Stimulated activated CD4-positive, alpha-beta T cell treated with anti-CD3 and anti-CD28 coated beads, Interleukin-1b, Interleukin-23, amount 100 ng/mL, for 48 hours (primary cell): ENCODE measurements around the gene DMAP1.

ENCODE experiments used
- DNase-seq: peaks from one replicate; pipeline ENCODE4 v3.0.0-alpha.2; 2020

DMAP1 gene

DNA sequence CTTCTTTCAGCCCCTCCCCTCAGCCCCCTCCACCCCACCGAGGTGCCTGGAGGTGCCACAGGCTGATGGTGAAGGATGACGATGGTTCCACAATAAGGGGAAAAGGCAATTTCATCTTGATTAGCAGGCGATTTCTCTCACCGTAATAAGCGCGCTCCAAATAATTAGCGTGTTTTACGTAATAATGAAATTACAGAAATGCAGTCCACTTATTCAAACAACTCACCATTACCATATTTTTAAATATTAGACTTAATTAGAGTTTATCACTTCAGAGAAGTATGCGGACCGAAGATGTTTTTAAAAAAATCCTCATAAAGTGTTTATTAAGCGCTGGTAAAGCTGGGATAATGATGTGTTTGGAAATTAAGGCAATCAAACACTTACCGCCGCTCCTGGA, 14.9 kb downstream of the DMAP1 start:
- no peak for DNase-seq

DNA sequence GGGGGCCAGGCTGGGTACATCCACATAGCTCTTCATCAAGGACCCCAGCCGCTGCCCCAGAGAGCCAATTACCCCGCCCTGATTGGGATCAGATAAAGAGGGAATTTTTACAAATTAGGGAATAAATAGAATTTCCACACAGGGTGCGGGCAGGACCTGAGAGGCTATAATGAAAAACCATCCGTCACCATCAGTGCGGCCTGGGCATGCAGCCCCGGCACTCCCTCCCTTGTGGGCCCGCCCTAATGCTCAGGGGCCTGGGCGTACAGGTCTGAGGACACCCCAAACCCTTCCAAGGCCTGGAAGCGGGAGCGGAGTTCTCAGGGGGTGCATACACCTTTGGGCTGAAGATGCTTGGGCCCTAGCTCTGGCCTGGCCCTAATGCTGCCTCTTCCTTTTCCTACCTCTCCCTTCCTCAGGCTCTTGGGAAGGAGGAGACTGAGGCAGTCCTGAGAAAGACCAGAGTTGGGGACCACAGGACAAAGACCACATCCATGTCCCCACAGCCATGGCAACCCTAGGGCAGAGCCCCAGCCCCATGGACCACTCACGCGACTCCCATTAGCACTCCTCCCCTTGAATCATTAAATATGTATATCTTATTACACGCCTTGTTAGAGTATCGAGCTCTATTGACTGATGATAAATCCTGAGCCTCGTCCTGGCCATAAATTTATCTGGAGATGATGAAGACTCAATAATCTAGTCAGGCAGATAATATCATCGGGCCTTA, 16.3 kb downstream of the DMAP1 start:
- no peak for DNase-seq

DNA sequence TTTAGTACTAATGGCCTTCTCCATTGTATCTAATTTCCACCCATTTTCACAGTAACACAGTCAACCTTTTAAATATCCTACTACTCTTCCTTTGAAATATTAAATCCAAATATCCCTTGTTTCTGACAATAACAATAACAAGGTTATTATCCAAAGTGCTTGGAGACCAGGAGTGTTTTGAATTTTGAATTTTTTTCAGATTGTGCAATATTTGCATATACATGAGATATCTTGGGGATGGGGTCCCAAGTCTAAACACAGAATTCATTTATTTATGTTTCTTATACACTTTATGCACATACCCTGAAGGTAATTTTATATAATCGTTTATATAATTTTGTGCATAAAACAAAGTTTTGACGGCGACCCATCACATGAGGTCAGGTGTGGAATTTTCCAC, 17.5 kb downstream of the DMAP1 start:
- DNase-seq, result no peak

DNA sequence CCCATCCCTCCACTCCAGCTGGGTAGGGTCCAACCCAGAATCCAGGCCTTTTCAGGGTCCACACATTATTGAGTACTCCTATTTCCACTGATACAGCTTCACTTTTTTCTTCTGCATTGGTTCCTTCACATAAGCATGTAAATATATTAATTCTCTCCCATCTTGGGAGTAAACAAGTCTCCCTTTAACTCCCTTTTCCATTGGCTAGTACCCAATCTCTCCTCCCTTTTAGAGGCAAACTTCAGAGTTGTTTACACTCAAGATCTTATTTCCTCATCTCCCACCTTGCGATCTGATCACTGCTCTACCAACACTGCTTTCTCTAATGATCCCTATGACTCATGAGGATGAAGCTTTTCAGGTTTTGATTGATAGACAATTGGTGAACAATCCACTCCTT, 20.3 kb downstream of the DMAP1 start:
- no peak for DNase-seq

DNA sequence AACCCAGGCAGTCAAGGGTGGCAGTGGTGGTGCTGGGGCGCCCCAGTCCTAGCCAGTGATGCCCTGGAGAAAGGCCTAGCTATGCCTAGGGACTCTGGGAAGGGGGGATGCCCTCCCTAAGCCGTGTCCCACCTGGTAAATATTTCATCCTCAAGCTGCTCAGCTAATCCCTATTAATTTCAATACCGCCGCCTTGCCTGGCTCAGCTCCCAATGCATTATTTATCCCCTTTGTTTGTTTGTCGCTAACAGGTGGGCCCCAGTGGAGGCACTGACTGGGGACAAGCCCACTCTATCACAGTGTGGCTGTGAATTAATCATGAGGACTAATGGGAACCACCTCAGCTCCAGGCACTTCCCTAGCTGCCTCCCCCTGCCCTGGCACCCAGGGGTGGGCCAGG, 22.5 kb downstream of the DMAP1 start:
- no peak for DNase-seq

DNA sequence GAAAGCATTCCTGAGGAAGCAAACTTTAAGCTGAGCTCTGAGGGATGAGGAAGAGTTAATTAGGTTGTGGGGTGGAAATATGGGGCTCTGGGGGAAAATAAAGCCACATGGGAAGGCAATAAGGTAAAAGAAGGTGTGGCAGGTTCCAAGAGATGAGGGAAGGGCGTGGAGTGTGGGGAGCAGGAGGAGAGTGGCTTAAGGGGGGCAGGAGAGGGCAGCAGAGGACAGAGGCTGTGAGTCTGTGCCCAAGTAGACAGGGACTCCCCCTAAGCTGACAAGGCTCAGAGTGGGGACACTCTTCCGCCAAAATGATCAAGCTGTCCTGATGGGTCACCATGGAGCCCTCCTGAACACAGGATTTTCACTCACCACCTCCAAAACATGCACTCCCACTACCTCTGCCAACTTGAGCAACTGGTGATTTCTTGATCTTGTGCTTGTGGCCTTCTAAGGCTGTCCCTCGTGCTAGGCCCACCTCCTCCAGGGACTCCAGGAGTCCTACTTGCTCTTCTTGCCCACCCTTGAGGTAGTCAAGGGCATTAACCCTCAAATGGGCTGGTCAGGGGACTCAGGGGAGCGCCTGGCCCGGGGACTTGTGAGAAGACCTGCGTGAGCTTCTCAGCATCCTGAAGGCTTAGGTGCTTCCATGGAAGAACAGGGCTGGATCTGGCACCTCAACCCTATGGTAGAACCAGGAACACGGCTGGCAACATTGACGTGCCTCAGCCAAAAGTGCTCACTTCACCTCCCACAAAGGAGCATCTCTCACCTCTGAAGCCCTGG, 23.4 kb downstream of the DMAP1 start:
- DNase-seq, result no peak

DNA sequence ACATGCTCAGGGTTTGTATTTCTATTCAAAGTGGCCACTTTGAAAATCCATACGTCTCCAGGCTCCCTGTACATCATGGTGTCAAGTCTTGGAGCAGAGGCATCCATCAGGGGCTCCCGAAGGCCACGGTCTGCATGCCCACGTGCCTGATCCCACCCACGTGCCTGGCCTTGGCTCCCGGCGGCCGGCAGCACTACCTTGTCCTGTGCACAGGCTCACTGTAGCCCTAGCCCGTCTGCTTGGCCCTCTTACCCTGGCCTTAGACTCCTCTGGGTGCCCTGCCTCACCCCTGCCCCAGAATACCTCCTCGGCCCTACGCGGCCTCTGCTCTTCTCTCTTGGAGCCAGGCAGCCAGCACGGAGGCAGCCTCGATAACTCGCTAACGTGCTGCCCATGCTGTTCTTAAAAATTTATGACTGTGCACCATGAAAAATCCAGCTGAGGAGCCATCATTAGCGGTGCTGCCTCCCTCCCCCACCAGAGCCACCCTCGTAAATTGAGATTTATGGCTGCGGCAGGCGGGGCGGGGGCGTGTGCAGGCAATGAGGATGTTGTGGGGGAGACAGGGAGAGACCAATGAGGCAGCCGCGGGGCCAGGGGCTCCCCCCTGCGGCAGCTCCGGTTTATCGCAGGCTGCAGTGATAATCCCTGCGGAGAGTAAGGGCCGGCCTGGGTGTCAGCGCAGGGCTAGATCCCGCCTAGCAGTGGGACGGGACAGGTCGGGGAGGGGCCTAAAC, 24.6 kb downstream of the DMAP1 start:
- peak; percentile 50 for DNase-seq

DNA sequence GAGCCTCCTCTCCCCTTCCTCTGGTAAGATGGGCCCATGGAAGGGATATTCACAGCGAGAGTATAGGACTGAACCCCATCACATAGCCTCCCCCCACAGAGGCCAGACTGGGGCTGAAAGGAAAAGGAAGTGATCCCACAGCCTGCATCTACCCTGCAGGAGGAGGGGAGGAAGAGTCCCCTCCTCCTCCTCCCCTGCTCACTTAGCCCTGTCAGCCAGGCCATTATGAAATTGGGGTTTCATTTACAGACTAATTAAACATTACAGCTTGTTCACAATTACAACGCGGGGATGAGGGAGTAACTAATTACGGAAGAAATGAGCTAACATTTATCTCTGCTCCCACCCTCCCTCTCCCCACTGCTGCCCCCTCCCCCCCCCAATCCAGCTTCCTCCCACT, 25.4 kb downstream of the DMAP1 start:
- DNase-seq, result no peak

DNA sequence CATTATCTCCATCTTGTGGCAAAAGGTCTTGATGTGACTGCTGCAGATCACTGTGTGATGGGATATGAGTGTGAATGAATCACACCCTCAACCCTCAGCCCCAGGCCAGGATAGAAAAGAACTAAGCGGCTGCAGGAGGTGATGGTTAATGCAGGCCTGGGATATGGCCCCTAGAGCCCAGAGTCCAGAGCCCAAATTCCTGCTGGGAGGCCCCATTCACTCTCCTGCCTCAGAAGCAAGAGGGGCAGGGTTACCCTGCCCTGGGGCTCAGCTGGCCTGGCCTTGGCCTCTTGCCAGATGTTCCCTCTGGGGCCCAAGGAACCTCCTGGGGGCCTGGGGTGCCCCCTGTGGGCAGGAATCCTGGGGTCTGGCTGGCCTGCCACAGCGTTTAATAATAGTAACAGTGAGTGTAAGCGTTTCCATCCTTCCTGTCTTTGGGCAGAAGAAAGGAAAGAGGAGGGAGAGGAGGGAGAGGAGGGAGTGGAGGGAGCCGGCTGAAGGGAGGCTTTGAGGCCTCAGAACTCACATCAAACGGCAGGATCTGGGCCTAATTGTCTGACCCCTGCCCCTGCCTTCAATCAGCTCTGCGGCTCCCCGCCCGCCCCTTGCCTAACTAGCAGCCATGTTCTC, 26.2 kb downstream of the DMAP1 start:
- no peak for DNase-seq

DNA sequence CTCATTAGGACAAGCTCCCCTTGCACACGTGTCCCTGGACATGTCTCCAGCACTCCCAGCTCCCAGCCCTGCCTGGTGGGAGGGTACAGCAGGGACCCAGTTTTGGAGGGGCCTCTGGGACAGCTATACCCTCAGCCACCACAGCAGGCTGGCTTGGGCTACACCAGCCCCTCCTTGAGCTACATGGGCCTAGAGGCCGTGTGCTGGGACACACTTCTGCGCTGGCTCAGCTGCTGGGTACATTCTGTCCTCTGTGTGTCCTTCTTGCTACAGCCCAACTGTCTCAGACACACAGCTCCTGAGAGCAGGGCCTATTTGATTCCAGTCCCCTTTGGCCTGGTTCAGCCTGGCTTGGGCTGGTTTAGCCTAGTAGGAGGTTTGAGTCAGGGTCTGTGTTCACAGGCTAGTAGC, 26.7 kb downstream of the DMAP1 start:
- DNase-seq, result no peak

DNA sequence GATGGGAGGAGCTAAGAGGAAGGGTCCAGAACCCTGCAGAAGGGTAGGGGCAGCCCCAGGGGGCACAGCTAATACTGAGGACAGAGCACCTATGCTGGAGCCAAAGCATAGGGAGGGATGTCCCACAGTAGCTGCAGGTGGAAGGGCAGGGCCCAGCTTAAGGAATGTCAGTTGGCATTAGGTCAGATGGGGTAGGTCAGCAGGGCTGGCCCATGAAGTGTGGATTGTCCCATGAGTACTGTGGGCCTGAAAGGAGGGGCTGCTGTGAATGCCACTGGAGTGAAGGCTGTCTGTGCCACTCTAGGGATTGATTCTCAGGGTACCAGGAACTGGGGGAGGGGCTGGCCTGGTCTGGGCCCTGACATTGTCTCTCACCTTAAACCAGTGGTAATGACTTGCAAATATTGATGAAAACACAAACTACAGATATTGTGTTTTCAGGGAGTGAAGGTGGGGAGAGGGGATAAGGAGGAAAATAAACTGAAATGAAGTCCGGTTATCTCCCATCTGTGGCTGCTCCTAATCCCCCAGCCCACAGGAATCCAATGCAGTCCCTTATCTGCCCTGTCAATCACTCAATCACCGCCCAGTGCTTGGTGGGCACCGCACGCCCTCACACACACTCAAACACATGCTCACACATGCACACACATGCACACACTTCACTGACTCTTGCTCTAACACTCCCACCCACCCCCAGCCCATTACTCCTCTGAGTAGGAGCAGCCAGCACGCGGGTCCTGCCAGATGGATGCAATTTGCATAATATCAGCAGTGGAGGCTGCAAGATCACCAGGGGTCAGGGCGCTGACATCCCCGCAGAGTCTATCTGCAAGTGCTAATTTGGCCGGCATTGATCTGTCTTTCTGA, 27.8 kb downstream of the DMAP1 start:
- no peak for DNase-seq

DNA sequence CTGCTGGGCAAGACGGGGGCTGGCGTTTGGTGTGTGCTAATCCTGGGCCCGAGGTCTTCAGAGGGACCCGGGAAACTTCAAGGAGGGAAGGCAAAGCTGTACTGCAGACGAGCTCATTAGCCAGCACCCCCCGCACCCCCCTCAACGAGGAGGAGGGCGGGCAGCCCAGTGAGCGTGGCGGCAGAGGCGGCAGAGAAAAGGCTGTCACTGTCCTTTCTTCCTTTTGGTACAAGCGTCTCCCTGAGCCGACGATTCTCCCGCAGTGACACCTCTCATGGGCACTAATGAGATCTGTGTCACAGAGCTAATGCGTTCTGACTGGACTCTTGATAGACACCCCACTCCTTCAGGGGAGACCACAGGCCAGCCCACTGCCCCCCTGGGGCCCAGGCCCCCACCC, 29.5 kb downstream of the DMAP1 start:
- no peak for DNase-seq

DNA sequence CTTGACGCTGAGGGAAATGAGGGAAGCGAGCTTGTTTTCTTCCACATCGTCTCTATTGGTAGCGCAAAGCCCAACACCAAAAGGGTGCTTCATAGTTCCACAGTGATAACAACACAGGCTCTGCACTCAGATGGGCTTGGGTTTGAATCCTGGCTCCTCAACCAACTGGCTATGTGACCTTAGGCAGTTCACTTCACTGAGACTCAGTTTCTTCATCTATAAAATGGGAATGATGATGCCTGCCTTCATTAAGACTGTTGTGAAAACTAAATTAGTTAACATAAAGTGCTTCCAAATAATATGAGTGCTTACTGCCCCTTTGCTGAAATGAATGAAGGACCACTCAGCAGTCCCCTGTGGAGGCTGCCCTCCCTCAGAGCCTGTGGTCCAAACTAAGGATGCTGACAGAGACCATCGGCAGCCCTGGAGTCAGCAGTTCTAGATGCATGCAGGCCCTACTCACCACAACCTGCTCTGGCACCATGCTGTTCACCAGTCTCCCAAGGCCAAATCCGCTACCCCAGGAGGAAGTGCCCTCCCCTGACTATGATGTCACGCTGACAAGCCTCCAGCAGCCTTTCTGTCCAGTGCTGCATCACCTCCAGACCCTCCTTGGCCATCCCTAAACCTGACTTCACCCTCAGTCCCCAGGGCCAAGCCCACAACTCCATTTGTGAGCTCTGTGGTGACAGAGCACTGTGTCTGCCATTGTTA, 30.7 kb downstream of the DMAP1 start:
- DNase-seq, result no peak

DNA sequence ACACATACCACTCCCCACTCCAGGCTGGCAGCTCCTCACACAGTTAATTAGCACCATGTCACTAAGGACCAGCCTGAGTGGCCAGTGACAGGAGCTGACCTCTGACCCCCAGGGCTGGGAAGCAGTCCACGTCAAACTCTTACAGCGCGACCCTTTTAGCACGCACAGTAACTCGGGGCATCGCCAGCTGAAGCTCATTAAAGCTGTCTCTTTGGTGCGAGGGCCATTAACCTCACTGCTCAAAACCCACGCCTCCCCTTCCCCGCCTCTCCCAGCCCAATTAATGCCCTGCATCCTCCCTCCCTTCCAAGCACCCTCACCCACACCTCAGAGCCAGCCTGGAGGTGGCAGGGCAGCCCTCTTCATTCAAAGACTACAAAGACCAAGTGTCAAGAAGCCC, 31.7 kb downstream of the DMAP1 start:
- no peak for DNase-seq

DNA sequence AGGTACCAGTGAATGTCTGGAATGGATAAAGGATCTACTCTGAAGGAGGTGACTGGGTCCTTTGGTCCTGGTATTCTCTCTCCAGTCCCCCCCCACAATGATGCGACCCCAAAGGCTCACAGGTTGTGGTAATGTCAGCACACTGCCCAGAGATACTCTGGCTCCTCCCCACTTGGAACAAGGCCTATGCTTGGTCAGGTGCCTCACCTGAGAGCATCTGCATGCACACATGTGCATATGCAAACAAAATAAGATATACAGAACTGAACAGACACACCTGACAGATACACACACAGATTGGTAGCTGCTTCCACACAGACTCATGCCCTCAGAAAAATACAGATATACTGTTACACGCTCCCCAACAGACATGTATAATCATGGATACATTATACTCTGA, 33.5 kb downstream of the DMAP1 start:
- DNase-seq, result no peak

DNA sequence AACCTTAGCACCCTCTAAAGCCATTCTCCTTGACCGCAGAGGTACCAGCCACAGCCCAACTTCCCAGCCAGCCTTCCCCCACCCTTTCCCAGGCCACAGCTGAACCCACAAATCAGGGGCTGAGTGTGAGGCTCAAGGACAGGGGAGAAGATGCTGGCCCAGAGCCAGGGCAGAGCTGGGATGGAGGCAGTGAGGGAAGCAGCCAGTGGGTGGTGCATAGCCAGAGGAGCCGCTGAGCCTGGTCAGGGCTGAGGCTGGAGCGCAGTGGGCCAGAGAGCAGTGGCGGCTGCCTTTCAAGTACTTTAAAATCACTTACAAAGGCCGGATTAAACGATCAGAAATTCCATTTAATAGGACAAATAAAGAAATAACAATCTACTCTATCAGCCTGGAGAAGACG, 36.3 kb downstream of the DMAP1 start:
- DNase-seq, result no peak

DNA sequence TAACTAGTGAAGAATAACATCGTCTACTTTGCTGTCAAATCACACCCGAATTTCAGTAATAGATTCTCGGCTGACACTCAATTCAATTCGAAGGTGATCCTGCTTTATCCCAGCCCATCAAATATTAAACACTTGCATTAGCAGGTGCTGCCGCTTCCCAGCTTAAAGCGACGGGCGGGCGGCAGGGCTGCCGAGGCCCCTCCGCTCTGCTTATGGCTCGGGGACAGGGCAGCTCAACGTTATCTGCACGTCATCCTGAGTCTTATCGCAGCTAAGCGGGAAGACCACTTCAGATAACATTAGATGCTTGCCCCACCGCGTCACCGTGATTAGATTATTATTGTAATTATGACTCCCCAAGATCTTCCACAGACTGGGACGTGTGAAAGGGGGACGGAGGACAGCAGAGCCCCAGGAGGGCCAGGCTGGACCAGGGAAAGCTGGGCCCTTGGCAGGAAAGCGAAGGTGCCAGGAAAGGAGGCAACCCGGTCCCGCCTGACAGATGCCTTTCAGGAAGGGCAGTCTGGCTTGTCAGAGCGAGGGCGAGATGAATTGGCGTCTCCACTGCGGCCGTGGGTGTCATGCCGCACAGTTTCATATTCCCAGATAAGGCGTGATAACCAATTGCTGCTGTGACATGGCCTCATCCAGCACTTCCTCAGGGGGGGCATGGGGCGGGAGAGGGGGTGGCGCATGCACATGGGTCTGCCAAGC, 37.0 kb downstream of the DMAP1 start:
- DNase-seq, result no peak

DNA sequence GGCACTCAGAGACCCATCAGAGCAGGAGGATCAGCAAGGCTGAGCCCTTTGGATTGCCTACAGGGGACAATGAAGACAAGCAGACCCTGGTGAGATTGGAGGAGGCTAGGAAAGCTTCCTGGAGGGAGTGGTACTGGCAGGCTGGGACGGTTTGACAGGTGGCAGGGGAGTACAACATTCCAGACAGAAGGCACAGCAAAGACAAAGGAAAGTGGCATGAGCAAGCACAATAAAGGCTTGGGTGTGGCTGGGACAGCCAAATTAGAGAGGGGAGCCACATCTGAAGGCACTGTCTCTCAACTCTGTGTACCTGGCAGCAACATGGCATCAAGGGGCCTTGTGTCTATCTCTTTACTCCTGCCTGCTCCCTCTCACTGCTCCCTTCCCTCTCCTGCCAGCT, 38.2 kb downstream of the DMAP1 start:
- no peak for DNase-seq

DNA sequence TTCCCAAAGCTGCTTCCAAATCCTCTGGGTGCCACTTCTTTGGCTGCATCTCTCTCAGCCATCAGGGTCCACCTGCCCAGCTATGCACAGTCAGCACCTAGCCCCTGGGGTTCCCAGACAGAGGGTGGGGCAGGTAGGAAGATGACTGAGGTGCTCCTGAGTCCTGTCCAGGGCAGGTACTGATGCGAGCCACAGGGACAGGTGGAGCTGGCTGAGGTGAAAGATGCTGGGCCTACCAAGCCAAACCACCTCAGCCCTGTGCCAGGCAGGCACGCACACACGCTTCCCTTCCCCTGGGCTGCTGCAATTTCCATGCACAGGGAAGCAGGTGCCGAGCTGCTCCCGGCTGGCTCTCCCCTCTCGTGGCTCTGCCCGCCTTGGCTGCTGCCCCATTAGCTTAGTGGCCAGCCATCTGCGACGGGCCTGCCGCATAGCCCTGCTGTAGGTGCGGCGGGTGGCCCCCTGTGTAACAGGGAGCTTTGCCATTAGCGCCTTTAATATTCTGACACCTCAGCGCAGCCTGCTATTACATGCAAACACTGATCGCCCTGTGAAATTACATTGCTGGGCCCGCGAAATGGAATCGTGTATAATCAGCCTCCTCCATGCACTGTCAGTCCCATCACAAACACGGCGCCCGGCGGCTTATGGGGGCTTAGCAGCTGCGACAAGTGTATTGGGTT, 38.9 kb downstream of the DMAP1 start:
- DNase-seq, result no peak

DNA sequence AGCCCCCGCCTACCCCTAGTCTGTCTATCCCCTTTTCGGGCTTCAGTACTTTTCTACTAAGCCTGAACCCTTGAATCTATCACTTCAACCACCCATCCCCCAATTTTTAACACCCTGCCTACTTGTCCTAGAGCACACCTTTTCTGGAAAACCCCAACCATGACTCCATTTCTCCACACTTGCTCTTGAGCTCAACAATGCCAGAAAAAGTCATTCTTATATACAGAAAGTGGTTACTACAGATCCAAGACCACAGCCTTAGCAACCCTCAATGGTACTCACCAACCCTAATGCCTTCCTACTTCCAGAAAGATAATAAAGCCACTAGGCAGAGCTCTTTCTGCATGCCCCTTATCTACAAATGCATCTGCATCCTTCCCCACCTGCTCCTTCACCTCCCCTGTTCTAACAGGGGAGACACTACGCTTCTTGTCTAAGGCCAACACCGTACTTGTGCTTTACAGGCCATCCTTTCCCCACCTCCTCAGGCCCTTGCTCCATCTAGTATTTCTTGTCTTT, 41.2 kb downstream of the DMAP1 start:
- peak; percentile 20 for DNase-seq
